Hepatocyte (in vitro differentiated cells): ENCODE measurements around the gene MFF. TPM values are rescaled to one million over a fixed set of nuclear protein-coding genes. Genes with fewer than 3 reads are reported as not detected.

ENCODE experiments used
- DNase-seq: peaks from one replicate; pipeline ENCODE4 v3.0.0-alpha.2; 2016; ENCODE audit warnings: low spot score
- H2AFZ ChIP-seq: fragments of 200-600 bp; sonication (generic); 2 replicates; pipeline ENCODE4 v1.6.0; 2016; ENCODE audit warnings: antibody characterized with exemption, mild to moderate bottlenecking
- H3K27ac ChIP-seq: fragments of 200-600 bp; sonication (generic); 2 replicates; pipeline ENCODE4 v1.5.1; 2016; ENCODE audit warnings: mild to moderate bottlenecking
- H3K27me3 ChIP-seq: fragments of 200-600 bp; sonication (generic); 2 replicates; pipeline ENCODE4 v1.6.1; 2016
- H3K36me3 ChIP-seq: fragments of 200-600 bp; sonication (generic); replicated peaks from 2 replicates; pipeline ENCODE4 v1.5.1; 2016; ENCODE audit warnings: low read depth; ENCODE audit not compliant: insufficient read depth
- H3K4me1 ChIP-seq: fragments of 200-600 bp; sonication (generic); 2 replicates; pipeline ENCODE4 v1.5.1; 2016; ENCODE audit warnings: mild to moderate bottlenecking, moderate library complexity; ENCODE audit not compliant: insufficient read depth
- H3K4me2 ChIP-seq: fragments of 200-600 bp; sonication (generic); 2 replicates; pipeline ENCODE4 v1.6.0; 2016
- H3K4me3 ChIP-seq: fragments of 200-600 bp; sonication (generic); 2 replicates; pipeline ENCODE4 v1.5.1; 2016; ENCODE audit warnings: mild to moderate bottlenecking
- H3K79me2 ChIP-seq: fragments of 200-600 bp; sonication (generic); 2 replicates; pipeline ENCODE4 v1.6.0; 2017; ENCODE audit warnings: mild to moderate bottlenecking
- H3K9me2 ChIP-seq: fragments of 200-600 bp; sonication (generic); replicated peaks from 2 replicates; pipeline ENCODE4 v1.6.0; 2017; ENCODE audit warnings: mild to moderate bottlenecking; ENCODE audit not compliant: insufficient read depth
- H3K9me3 ChIP-seq: fragments of 200-600 bp; sonication (generic); 2 replicates; pipeline ENCODE4 v1.5.1; 2016; ENCODE audit warnings: low read depth, mild to moderate bottlenecking
- H4K20me1 ChIP-seq: fragments of 200-600 bp; sonication (generic); 2 replicates; pipeline ENCODE4 v1.6.0; 2016; ENCODE audit warnings: mild to moderate bottlenecking; ENCODE audit not compliant: insufficient read depth, poor library complexity, severe bottlenecking
- EZH2 ChIP-seq: fragments of 200-600 bp; sonication (generic); IDR thresholded peaks from 2 replicates; pipeline ENCODE4 v1.6.1; 2016; ENCODE audit warnings: antibody characterized with exemption, mild to moderate bottlenecking, borderline replicate concordance
- EZH2phosphoT487 ChIP-seq: fragments of 200-600 bp; sonication (generic); IDR thresholded peaks from one replicate; pipeline ENCODE4 v1.6.1; 2018; ENCODE audit warnings: antibody characterized with exemption, mild to moderate bottlenecking, low read depth, moderate library complexity; ENCODE audit not compliant: unreplicated experiment, severe bottlenecking
- WGBS: methylation state at CpG from one replicate; pipeline ENCODE4 v1.1.6; 2016; ENCODE audit warnings: low lambda C conversion rate; ENCODE audit errors: missing lambda C conversion rate; 5-methylcytosine and 5-hydroxymethylcytosine counted together
- polyA plus RNA-seq: library from polyadenylated mRNA; unstranded; fragments of >200 nt; fragmentation: Nextera tagmentation; extraction: Ambion mirVana; gene quantifications from 2 replicates; pipeline ENCODE4 v1.2.1, GENCODE V29; 2016
- total RNA-seq: library from RNA; depleted of rRNA; stranded (reverse); fragments of >200 nt; gene quantifications from 2 replicates; pipeline ENCODE4 v1.2.3, GENCODE V29; 2014
- TF ChIP-seq, protein P1 (sequence below): fragments of 200-600 bp; sonication (generic); IDR thresholded peaks from 2 replicates; pipeline ENCODE4 v1.5.1; 2016; ENCODE audit warnings: antibody characterized with exemption, mild to moderate bottlenecking; ENCODE audit not compliant: poor library complexity

The MFF gene
- total and polyA plus RNA-seq, 2 experiments from 2014 or later = 111 to 125 TPM

DNA sequence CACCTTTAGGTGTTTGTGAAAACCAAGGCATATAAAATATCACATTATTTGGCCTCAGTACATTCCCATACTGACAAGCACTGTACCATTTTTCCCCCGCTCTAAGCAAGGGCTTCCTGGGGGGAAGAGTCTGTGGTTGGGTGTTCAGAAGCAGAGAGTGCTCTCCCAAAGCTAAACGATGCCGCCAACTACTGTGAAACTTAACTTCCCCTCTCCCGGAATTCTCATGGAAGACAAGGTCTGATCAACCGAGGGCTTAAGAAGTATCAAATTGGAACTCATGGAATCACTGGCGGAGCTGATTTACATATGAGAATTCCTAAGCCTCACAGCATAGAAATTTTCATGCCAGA is 433 bp upstream of the MFF start:
- Histone ChIP-seq H3K9me2 (no peaks in the 10 kb centered on the region), H3K4me1 (peaks cover 24% of the 10 kb centered on the region), H3K4me2 (peak overlapping the region; percentile 88), H3K4me3 (peak overlapping the region; percentile 82), H4K20me1 (peaks cover 14% of the 10 kb centered on the region), H3K27me3 (no peaks in the 10 kb centered on the region), H2AFZ (peak overlapping the region; percentile 100), H3K27ac (peak overlapping the region; percentile 99), H3K9me3 (no peaks in the 10 kb centered on the region), H3K79me2 (peaks cover 58% of the 10 kb centered on the region), H3K36me3 (no peaks in the 10 kb centered on the region)
- TF ChIP-seq EZH2 (no peak), EZH2phosphoT487 (no peak)
- TF ChIP-seq, protein P1, sequence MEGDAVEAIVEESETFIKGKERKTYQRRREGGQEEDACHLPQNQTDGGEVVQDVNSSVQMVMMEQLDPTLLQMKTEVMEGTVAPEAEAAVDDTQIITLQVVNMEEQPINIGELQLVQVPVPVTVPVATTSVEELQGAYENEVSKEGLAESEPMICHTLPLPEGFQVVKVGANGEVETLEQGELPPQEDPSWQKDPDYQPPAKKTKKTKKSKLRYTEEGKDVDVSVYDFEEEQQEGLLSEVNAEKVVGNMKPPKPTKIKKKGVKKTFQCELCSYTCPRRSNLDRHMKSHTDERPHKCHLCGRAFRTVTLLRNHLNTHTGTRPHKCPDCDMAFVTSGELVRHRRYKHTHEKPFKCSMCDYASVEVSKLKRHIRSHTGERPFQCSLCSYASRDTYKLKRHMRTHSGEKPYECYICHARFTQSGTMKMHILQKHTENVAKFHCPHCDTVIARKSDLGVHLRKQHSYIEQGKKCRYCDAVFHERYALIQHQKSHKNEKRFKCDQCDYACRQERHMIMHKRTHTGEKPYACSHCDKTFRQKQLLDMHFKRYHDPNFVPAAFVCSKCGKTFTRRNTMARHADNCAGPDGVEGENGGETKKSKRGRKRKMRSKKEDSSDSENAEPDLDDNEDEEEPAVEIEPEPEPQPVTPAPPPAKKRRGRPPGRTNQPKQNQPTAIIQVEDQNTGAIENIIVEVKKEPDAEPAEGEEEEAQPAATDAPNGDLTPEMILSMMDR = no peak
- no peak for DNase-seq
- WGBS = 11% methylated on average over 6 of the region's 6 CpGs

DNA sequence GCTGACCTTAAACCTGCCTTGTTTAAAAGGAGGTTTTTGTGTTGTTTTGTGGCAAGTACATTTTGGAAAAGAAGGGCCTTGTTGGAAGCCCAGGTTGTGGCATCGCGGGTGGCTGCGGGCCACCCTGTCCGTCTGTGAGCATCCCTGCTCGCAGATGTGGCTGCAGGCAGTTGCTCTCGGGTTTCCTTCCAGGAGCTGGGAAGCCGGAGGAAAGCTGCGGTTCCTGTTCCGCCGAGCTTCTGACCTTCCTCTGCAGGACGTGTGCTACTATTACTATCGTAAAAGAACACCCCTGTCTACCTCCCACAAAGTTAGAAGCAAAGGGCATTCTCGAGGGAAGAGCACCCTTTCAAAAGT is 766 bp downstream of the MFF start:
- peaks cover 24% of the 10 kb centered on the region for H3K4me1 ChIP-seq
- peak overlapping the region; percentile 98 for H3K4me3 ChIP-seq
- H3K36me3 ChIP-seq = no peaks in the 10 kb centered on the region
- no peaks in the 10 kb centered on the region for H3K9me2 ChIP-seq
- DNase-seq = peak; percentile 52
- 1% methylated on average over 13 of the region's 13 CpGs for WGBS
- H3K27ac ChIP-seq = peak overlapping the region; percentile 99
- H3K4me2 ChIP-seq = peak overlapping the region; percentile 88
- H3K79me2 ChIP-seq = peaks cover 70% of the 10 kb centered on the region
- H3K27me3 ChIP-seq = no peaks in the 10 kb centered on the region
- peak overlapping the region; percentile 96 for H2AFZ ChIP-seq
- H4K20me1 ChIP-seq = peaks cover 14% of the 10 kb centered on the region
- no peaks in the 10 kb centered on the region for H3K9me3 ChIP-seq
- TF ChIP-seq EZH2 (no peak), EZH2phosphoT487 (no peak)
- TF ChIP-seq, protein P1 = peak; percentile 1

DNA sequence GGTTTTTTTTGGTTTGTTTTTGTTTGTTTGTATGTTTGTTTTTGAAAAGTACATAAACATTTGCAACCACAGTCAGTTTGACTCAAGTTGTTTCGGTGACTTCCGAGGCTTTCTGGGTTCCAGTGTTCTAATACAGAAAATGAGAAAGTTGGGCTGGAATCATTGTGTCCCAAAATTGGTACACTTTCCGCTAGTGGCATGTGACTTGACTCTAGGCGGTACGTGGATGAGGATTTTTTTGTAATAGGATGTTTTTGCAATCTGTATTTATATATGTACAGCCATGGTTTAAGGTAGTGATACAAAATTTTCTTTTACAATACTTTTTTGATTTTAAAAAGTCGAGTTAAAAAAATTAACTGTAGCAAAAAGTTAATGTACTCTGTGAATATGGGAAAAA is 1.7 kb downstream of the MFF start:
- Histone ChIP-seq H3K4me3 (peak overlapping the region; percentile 98), H3K9me3 (no peaks in the 10 kb centered on the region), H3K36me3 (no peaks in the 10 kb centered on the region), H3K4me1 (peaks cover 24% of the 10 kb centered on the region), H3K9me2 (no peaks in the 10 kb centered on the region), H3K27me3 (no peaks in the 10 kb centered on the region), H3K4me2 (peak overlapping the region; percentile 88), H3K27ac (peak overlapping the region; percentile 99), H2AFZ (no peak overlapping the region), H4K20me1 (peaks cover 14% of the 10 kb centered on the region), H3K79me2 (peaks cover 79% of the 10 kb centered on the region)
- 94% methylated on average over 6 of the region's 6 CpGs for WGBS
- TF ChIP-seq EZH2 (no peak), EZH2phosphoT487 (no peak)
- TF ChIP-seq, protein P1 = no peak
- no peak for DNase-seq

DNA sequence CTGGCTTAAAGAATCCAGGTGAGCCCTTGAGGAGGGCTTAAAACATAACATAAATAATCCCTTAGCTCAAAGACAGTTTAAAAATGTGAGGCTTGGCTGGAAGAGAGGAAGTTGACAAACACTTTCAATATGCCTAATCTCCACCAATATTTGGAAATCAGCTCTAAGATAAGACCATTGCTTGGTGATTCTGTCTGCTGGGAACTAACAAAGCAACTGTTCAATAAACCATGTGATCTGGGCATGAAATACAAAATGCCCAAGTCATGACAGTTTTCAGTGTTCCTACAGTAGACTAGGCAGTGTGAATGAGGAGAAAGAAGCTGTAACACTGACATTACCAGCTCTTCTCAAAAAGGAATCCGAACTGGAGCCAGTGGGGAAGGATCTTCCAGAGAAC is 10.7 kb downstream of the MFF start:
- no peak for TF ChIP-seq EZH2
- TF ChIP-seq EZH2phosphoT487 = no peak
- TF ChIP-seq, protein P1 = no peak
- Histone ChIP-seq H3K27me3 (no peaks in the 10 kb centered on the region), H3K4me1 (peaks cover 5% of the 10 kb centered on the region), H2AFZ (no peak overlapping the region), H3K9me3 (no peaks in the 10 kb centered on the region), H3K4me3 (no peak overlapping the region), H3K36me3 (peaks cover 7% of the 10 kb centered on the region), H3K27ac (peak overlapping the region; percentile 43), H3K9me2 (no peaks in the 10 kb centered on the region), H4K20me1 (no peaks in the 10 kb centered on the region), H3K79me2 (peaks cover 24% of the 10 kb centered on the region), H3K4me2 (no peak overlapping the region)
- no peak for DNase-seq
- WGBS = 93% methylated on average over 1 of the region's 1 CpG
